DND-41 (cell line): ENCODE measurements around the gene BORCS5.

Experiments
- ATAC-seq: fragments of 200-7000 bp; cut with Tn5 transposase; 3 replicates; pipeline ENCODE4 v1.9.1; 2021; ENCODE audit warnings: low read depth; ENCODE audit not compliant: insufficient read depth
- DNase-seq: peaks from one replicate; pipeline ENCODE4 v3.0.0-alpha.2; 2020
- H2AFZ ChIP-seq: 2 replicates; pipeline ENCODE4 v1.6.0; 2012; ENCODE audit warnings: low read depth, low read length
- H3K27ac ChIP-seq: 2 replicates; pipeline ENCODE4 v1.5.1; 2012; ENCODE audit warnings: low read length, inconsistent platforms
- H3K27me3 ChIP-seq: fragments of 200-600 bp; sonication (generic); 2 replicates; pipeline ENCODE4 v1.6.0; 2012; ENCODE audit warnings: low read length, mild to moderate bottlenecking, inconsistent platforms; ENCODE audit not compliant: insufficient read depth, poor library complexity
- H3K36me3 ChIP-seq: 2 replicates; pipeline ENCODE4 v1.5.1; 2012; ENCODE audit warnings: low read length, inconsistent platforms; ENCODE audit not compliant: insufficient read depth
- H3K4me1 ChIP-seq: 2 replicates; pipeline ENCODE4 v1.5.1; 2012; ENCODE audit warnings: mild to moderate bottlenecking, low read length; ENCODE audit not compliant: insufficient read depth
- H3K4me2 ChIP-seq: 2 replicates; pipeline ENCODE4 v1.6.0; 2012; ENCODE audit warnings: mild to moderate bottlenecking, moderate library complexity, low read length, inconsistent platforms; ENCODE audit not compliant: insufficient read depth
- H3K4me3 ChIP-seq, 2 experiments: fragments of 200-600 bp in 1 of 2; shearing (Covaris generic) in 1 of 2; 2 replicates each; pipeline ENCODE4 v1.5.1; 2012 to 2016; ENCODE audit warnings: inconsistent platforms in 2 of 2, low read length in 2 of 2, mild to moderate bottlenecking in 2 of 2, low read depth in 1 of 2, moderate library complexity in 1 of 2
- H3K79me2 ChIP-seq: 2 replicates; pipeline ENCODE4 v1.6.0; 2012; ENCODE audit warnings: low read length, inconsistent platforms; ENCODE audit not compliant: insufficient read depth
- H3K9ac ChIP-seq: 2 replicates; pipeline ENCODE4 v1.6.0; 2012; ENCODE audit warnings: low read depth, mild to moderate bottlenecking, inconsistent platforms, low read length, moderate library complexity
- H3K9me3 ChIP-seq: 2 replicates; pipeline ENCODE4 v1.5.1; 2012; ENCODE audit warnings: low read length, moderate library complexity, mild to moderate bottlenecking, inconsistent platforms; ENCODE audit not compliant: insufficient read depth, severe bottlenecking
- H4K20me1 ChIP-seq: 2 replicates; pipeline ENCODE4 v1.6.0; 2012; ENCODE audit warnings: low read length; ENCODE audit not compliant: insufficient read depth
- EZH2 ChIP-seq: IDR thresholded peaks from 3 replicates; pipeline ENCODE4 v1.6.1; 2012; ENCODE audit warnings: borderline replicate concordance, low read depth, mild to moderate bottlenecking, moderate library complexity, low read length, inconsistent platforms; ENCODE audit not compliant: severe bottlenecking
- TF ChIP-seq, protein P1 (sequence below): IDR thresholded peaks from 2 replicates; pipeline ENCODE4 v1.5.1; 2012; ENCODE audit warnings: borderline replicate concordance, low read length, moderate library complexity, mild to moderate bottlenecking; ENCODE audit not compliant: poor library complexity, severe bottlenecking; ENCODE audit errors: extremely low read depth

The BORCS5 gene

DNA sequence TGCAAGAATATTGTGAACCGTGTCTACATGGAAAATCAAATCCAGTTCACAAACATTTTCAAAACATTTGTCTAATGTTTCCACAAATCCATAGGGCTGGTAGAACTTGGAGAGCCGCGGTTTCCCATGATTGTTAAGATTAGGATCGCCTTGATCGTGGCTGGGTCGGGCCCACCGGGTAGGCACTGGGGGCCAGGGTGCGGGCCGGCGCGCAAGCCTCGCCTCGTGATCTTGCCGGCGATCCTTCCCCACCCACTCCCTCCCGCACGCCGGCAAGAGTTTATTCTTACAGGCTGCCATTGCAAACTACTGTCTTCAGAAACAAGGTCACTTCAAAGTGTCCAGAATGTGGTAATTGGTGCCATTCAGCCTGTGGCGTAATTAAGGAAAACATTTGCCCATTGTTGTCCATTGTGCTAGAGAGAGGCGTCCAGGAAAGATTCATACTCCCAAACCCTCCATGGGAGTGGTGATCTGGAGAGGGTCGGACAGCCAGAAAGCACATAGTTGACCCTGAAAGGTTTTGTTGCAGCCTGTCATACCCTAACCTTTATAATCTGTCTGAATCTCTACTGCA is 95.5 kb downstream of the BORCS5 start:
- DNase-seq = no peak

DNA sequence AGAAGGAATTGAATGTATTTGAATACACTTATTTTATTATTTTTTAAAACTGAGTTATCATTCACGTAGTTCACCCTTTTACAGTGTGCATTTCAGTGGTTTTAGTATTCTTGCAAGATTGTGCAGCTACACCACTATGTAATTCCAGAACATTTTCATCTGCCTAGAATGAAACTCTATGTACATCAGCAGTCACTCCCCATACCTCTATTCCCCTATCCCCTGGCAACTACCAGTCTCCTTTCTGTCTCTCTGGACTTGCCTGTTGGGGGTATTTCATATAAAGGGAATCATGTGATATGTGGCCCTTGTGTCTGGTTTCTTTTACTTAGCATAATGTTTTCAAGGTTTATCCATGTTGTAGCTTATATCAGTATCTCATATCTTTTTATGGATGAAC is 96.8 kb downstream of the BORCS5 start:
- Histone ChIP-seq H3K9me3 (no peaks in the 10 kb centered on the region), H3K27me3 (no peaks in the 10 kb centered on the region), H3K4me1 (no peaks in the 10 kb centered on the region), H3K27ac (no peak overlapping the region), H2AFZ (no peak overlapping the region), H3K4me3 (no peak overlapping the region), H3K36me3 (no peaks in the 10 kb centered on the region), H3K9ac (no peak overlapping the region), H3K4me2 (no peak overlapping the region), H3K79me2 (no peaks in the 10 kb centered on the region), H4K20me1 (peaks cover 5% of the 10 kb centered on the region; the same call in 1 of the 2 replicates)
- ATAC-seq (no peak), DNase-seq (no peak)
- no peak for TF ChIP-seq EZH2
- TF ChIP-seq, protein P1, sequence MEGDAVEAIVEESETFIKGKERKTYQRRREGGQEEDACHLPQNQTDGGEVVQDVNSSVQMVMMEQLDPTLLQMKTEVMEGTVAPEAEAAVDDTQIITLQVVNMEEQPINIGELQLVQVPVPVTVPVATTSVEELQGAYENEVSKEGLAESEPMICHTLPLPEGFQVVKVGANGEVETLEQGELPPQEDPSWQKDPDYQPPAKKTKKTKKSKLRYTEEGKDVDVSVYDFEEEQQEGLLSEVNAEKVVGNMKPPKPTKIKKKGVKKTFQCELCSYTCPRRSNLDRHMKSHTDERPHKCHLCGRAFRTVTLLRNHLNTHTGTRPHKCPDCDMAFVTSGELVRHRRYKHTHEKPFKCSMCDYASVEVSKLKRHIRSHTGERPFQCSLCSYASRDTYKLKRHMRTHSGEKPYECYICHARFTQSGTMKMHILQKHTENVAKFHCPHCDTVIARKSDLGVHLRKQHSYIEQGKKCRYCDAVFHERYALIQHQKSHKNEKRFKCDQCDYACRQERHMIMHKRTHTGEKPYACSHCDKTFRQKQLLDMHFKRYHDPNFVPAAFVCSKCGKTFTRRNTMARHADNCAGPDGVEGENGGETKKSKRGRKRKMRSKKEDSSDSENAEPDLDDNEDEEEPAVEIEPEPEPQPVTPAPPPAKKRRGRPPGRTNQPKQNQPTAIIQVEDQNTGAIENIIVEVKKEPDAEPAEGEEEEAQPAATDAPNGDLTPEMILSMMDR = no peak

More for the DNA sequence above, 95.5 kb downstream of the BORCS5 start:
- Histone ChIP-seq H2AFZ (no peak overlapping the region), H4K20me1 (peaks cover 5% of the 10 kb centered on the region; the same call in 1 of the 2 replicates), H3K79me2 (no peaks in the 10 kb centered on the region), H3K27ac (no peak overlapping the region), H3K4me2 (no peak overlapping the region), H3K9me3 (no peaks in the 10 kb centered on the region), H3K27me3 (no peaks in the 10 kb centered on the region), H3K9ac (no peak overlapping the region), H3K36me3 (no peaks in the 10 kb centered on the region), H3K4me1 (no peaks in the 10 kb centered on the region), H3K4me3 (no peak overlapping the region)
- no peak for TF ChIP-seq EZH2
- TF ChIP-seq, protein P1 = no peak
- ATAC-seq = no peak

DNA sequence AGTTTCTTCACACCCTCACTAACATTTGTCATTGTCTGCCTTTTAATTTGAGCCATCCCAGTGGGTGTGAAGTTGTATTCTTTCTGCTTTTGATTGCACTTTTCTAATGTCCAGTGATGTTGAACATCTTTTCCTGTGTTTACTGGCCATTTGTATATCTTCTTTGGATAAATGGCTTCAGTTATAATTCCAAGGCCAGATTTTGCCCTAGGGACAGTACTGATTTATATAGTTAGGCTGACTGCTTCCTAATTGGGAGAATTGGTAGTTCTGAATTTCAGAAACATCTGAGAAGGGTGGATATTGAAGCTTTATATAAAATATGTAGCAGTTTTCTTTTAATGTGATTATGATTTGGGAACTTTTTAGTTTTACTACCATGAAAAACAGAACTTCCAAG is 97.4 kb downstream of the BORCS5 start:
- peaks cover 5% of the 10 kb centered on the region; the same call in 1 of the 2 replicates for H4K20me1 ChIP-seq

More for the DNA sequence above, 97.4 kb downstream of the BORCS5 start:
- H3K36me3 ChIP-seq = no peaks in the 10 kb centered on the region
- no peaks in the 10 kb centered on the region for H3K9me3 ChIP-seq
- no peak overlapping the region for H2AFZ ChIP-seq
- no peak overlapping the region for H3K4me2 ChIP-seq
- H3K9ac ChIP-seq = no peak overlapping the region
- ATAC-seq (no peak), DNase-seq (no peak)
- H3K4me3 ChIP-seq = no peak overlapping the region
- no peaks in the 10 kb centered on the region for H3K4me1 ChIP-seq
- H3K27me3 ChIP-seq = no peaks in the 10 kb centered on the region
- no peak overlapping the region for H3K27ac ChIP-seq
- no peaks in the 10 kb centered on the region for H3K79me2 ChIP-seq
- TF ChIP-seq EZH2 = no peak
- TF ChIP-seq, protein P1 = no peak
